HG02588 (cell line): ENCODE results near the gene SCAMP5.

Source experiments
- ATAC-seq: cut with Tn5 transposase; IDR thresholded peaks from one replicate; pipeline ENCODE4 v1.9.1; 2021; ENCODE audit warnings: mild to moderate bottlenecking, moderate library complexity; ENCODE audit not compliant: unreplicated experiment

Gene SCAMP5

GRCh38 chr15:74995182-74995778 is at the start of gene SCAMP5:
SCAMP5 (plus strand) TSS chr15:74995563; CDS start chr15:75011840, 16,277 bp downstream.
- ATAC-seq, result peak; percentile 68

- no peak for ATAC-seq
Measured at GRCh38 chr15:74950078-74950908, 45.1 kb upstream of the SCAMP5 start.

GRCh38 chr15:74951006-74951405 is 44.4 kb upstream of the SCAMP5 start:
- no peak for ATAC-seq

- no peak for ATAC-seq
Measured at GRCh38 chr15:74954515-74954914, 40.8 kb upstream of the SCAMP5 start.

GRCh38 chr15:74955017-74955416 is 40.3 kb upstream of the SCAMP5 start:
- no peak for ATAC-seq

- peak; percentile 25 for ATAC-seq
Measured at GRCh38 chr15:74955796-74956647, 39.3 kb upstream of the SCAMP5 start.

GRCh38 chr15:74956648-74957475 is 38.5 kb upstream of the SCAMP5 start, which contains the start of gene RPP25:
RPP25 (minus strand) TSS chr15:74956772; CDS start chr15:74956583, 189 bp downstream.
- peak; percentile 79 for ATAC-seq

GRCh38 chr15:74957476-74958035 is 37.8 kb upstream of the SCAMP5 start:
- ATAC-seq, result no peak

- no peak for ATAC-seq
Measured at GRCh38 chr15:74958320-74958907, 36.9 kb upstream of the SCAMP5 start.

- no peak for ATAC-seq
Measured at GRCh38 chr15:74958908-74959585, 36.3 kb upstream of the SCAMP5 start.

GRCh38 chr15:74959586-74959939 is 35.8 kb upstream of the SCAMP5 start:
- ATAC-seq, result no peak

- no peak for ATAC-seq
Measured at GRCh38 chr15:74960286-74960685, 35.1 kb upstream of the SCAMP5 start.

- no peak for ATAC-seq
Measured at GRCh38 chr15:74960995-74961588, 34.3 kb upstream of the SCAMP5 start.

GRCh38 chr15:74961616-74962015 is 33.7 kb upstream of the SCAMP5 start:
- ATAC-seq, result no peak

- no peak for ATAC-seq
Measured at GRCh38 chr15:74962219-74962618, 33.1 kb upstream of the SCAMP5 start.

GRCh38 chr15:74962671-74963070 is 32.7 kb upstream of the SCAMP5 start:
- ATAC-seq, result no peak

GRCh38 chr15:74963213-74963612 is 32.1 kb upstream of the SCAMP5 start:
- no peak for ATAC-seq

GRCh38 chr15:74964794-74965193 is 30.6 kb upstream of the SCAMP5 start:
- no peak for ATAC-seq

GRCh38 chr15:74967670-74968069 is 27.7 kb upstream of the SCAMP5 start:
- ATAC-seq, result no peak
